Neural cell (in vitro differentiated cells): ENCODE measurements around the gene SLC7A6OS.

Experiments used
- CTCF ChIP-seq: fragments of 450-650 bp; IDR thresholded peaks from 2 replicates; pipeline ENCODE4 v1.5.1; 2014; ENCODE audit warnings: antibody characterized with exemption, mild to moderate bottlenecking, moderate library complexity; ENCODE audit not compliant: poor library complexity, severe bottlenecking
- REST ChIP-seq: IDR thresholded peaks from 2 replicates; pipeline ENCODE4 v1.6.1; 2012; ENCODE audit warnings: borderline replicate concordance

GRCh38 chr16:68255712-68256111, 55.0 kb downstream of the SLC7A6OS start:
- TF ChIP-seq CTCF (no peak), REST (no peak)
